DND-41 (cell line): Measurements from ENCODE around the gene DACH1.

Experiments
- ATAC-seq: fragments of 200-7000 bp; cut with Tn5 transposase; 3 replicates; pipeline ENCODE4 v1.9.1; 2021; ENCODE audit warnings: low read depth; ENCODE audit not compliant: insufficient read depth
- DNase-seq: peaks from one replicate; pipeline ENCODE4 v3.0.0-alpha.2; 2020
- H2AFZ ChIP-seq: 2 replicates; pipeline ENCODE4 v1.6.0; 2012; ENCODE audit warnings: low read depth, low read length
- H3K27ac ChIP-seq: 2 replicates; pipeline ENCODE4 v1.5.1; 2012; ENCODE audit warnings: low read length, inconsistent platforms
- H3K27me3 ChIP-seq: fragments of 200-600 bp; sonication (generic); 2 replicates; pipeline ENCODE4 v1.6.0; 2012; ENCODE audit warnings: low read length, mild to moderate bottlenecking, inconsistent platforms; ENCODE audit not compliant: insufficient read depth, poor library complexity
- H3K36me3 ChIP-seq: 2 replicates; pipeline ENCODE4 v1.5.1; 2012; ENCODE audit warnings: low read length, inconsistent platforms; ENCODE audit not compliant: insufficient read depth
- H3K4me1 ChIP-seq: 2 replicates; pipeline ENCODE4 v1.5.1; 2012; ENCODE audit warnings: mild to moderate bottlenecking, low read length; ENCODE audit not compliant: insufficient read depth
- H3K4me2 ChIP-seq: 2 replicates; pipeline ENCODE4 v1.6.0; 2012; ENCODE audit warnings: mild to moderate bottlenecking, moderate library complexity, low read length, inconsistent platforms; ENCODE audit not compliant: insufficient read depth
- H3K4me3 ChIP-seq, 2 experiments: fragments of 200-600 bp in 1 of 2; shearing (Covaris generic) in 1 of 2; 2 replicates each; pipeline ENCODE4 v1.5.1; 2012 to 2016; ENCODE audit warnings: inconsistent platforms in 2 of 2, low read length in 2 of 2, mild to moderate bottlenecking in 2 of 2, low read depth in 1 of 2, moderate library complexity in 1 of 2
- H3K79me2 ChIP-seq: 2 replicates; pipeline ENCODE4 v1.6.0; 2012; ENCODE audit warnings: low read length, inconsistent platforms; ENCODE audit not compliant: insufficient read depth
- H3K9ac ChIP-seq: 2 replicates; pipeline ENCODE4 v1.6.0; 2012; ENCODE audit warnings: low read depth, mild to moderate bottlenecking, inconsistent platforms, low read length, moderate library complexity
- H3K9me3 ChIP-seq: 2 replicates; pipeline ENCODE4 v1.5.1; 2012; ENCODE audit warnings: low read length, moderate library complexity, mild to moderate bottlenecking, inconsistent platforms; ENCODE audit not compliant: insufficient read depth, severe bottlenecking
- H4K20me1 ChIP-seq: 2 replicates; pipeline ENCODE4 v1.6.0; 2012; ENCODE audit warnings: low read length; ENCODE audit not compliant: insufficient read depth
- EZH2 ChIP-seq: IDR thresholded peaks from 3 replicates; pipeline ENCODE4 v1.6.1; 2012; ENCODE audit warnings: borderline replicate concordance, low read depth, mild to moderate bottlenecking, moderate library complexity, low read length, inconsistent platforms; ENCODE audit not compliant: severe bottlenecking
- TF ChIP-seq, protein P1 (sequence below): IDR thresholded peaks from 2 replicates; pipeline ENCODE4 v1.5.1; 2012; ENCODE audit warnings: borderline replicate concordance, low read length, moderate library complexity, mild to moderate bottlenecking; ENCODE audit not compliant: poor library complexity, severe bottlenecking; ENCODE audit errors: extremely low read depth

DACH1 gene

DNA sequence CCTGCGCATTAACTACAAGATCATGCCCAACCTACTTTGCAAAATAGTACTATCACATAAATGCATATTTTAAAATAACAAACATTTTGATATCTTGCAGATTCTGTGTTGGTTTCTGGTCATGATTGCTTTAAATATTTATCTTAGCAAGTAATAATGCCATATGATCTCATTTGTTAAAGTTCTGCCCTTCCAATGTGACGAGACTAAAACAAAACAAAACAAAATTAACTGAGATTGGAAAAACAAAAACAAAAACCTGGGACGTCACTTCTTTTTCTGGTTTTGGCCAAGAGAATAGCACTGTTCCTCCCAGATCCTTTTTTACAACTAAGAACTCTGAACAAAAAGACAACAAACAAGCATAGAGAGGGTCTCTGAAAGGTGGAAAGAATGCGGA is 436.3 kb downstream of the DACH1 start:
- Histone ChIP-seq H3K4me2 (no peak overlapping the region), H3K4me3 (no peak overlapping the region), H3K79me2 (no peaks in the 10 kb centered on the region), H3K9me3 (no peaks in the 10 kb centered on the region), H3K4me1 (no peaks in the 10 kb centered on the region), H3K27ac (no peak overlapping the region), H2AFZ (no peak overlapping the region), H3K36me3 (no peaks in the 10 kb centered on the region), H4K20me1 (no peaks in the 10 kb centered on the region), H3K9ac (no peak overlapping the region), H3K27me3 (no peaks in the 10 kb centered on the region)
- DNase-seq (no peak), ATAC-seq (no peak)
- no peak for TF ChIP-seq EZH2
- TF ChIP-seq, protein P1, sequence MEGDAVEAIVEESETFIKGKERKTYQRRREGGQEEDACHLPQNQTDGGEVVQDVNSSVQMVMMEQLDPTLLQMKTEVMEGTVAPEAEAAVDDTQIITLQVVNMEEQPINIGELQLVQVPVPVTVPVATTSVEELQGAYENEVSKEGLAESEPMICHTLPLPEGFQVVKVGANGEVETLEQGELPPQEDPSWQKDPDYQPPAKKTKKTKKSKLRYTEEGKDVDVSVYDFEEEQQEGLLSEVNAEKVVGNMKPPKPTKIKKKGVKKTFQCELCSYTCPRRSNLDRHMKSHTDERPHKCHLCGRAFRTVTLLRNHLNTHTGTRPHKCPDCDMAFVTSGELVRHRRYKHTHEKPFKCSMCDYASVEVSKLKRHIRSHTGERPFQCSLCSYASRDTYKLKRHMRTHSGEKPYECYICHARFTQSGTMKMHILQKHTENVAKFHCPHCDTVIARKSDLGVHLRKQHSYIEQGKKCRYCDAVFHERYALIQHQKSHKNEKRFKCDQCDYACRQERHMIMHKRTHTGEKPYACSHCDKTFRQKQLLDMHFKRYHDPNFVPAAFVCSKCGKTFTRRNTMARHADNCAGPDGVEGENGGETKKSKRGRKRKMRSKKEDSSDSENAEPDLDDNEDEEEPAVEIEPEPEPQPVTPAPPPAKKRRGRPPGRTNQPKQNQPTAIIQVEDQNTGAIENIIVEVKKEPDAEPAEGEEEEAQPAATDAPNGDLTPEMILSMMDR, result no peak

DNA sequence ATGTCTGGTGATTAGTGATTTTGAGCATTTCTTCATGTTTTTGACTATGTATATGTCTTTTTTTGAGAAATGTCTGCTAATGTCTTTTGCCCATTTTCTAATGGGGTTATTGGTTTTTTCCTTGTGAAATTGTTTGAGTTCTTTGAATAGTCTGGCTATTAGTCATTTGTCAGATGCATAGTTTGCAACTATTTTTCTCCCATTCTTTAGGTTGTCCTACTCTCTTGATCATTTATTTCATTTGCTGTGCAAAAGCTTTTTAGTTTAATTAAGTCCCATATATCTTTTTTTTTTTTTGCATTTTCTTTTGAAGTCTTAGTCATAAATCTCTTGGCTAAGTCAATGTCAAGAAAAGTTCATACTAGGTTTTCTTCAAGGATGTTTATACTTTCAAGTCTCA is 449.8 kb downstream of the DACH1 start:
- H3K27me3 ChIP-seq, result no peaks in the 10 kb centered on the region
- H3K4me3 ChIP-seq, result no peak overlapping the region
- no peaks in the 10 kb centered on the region for H3K9me3 ChIP-seq
- no peak overlapping the region for H3K9ac ChIP-seq
- H3K36me3 ChIP-seq, result no peaks in the 10 kb centered on the region
- ATAC-seq, result no peak
- H3K79me2 ChIP-seq, result no peaks in the 10 kb centered on the region
- no peak overlapping the region for H2AFZ ChIP-seq
- DNase-seq, result no peak
- no peaks in the 10 kb centered on the region for H3K4me1 ChIP-seq
- TF ChIP-seq, protein P1, result no peak
- no peak for TF ChIP-seq EZH2
- no peak overlapping the region for H3K4me2 ChIP-seq
- no peaks in the 10 kb centered on the region for H4K20me1 ChIP-seq
- H3K27ac ChIP-seq, result no peak overlapping the region

DNA sequence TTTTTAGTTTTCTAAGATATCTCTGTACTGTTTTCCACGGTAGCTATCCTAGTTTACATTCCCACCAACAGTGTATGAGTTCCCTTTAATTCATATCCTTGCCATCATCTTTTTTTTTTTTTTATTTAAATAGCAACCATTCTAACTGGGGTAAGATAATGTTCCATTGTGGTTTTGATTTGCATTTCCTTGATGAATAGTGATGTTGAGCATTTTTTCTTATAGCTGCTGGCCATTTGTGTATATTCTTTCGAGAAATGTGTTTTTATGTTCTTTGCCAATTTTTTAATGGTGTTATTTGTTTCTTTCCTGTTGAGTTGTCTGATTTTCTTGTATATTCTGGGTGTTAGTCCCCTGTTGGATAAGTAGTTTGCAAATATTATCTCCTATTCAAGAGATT is 454.8 kb downstream of the DACH1 start:
- DNase-seq (no peak), ATAC-seq (no peak)
- Histone ChIP-seq H3K4me3 (no peak overlapping the region), H3K9ac (no peak overlapping the region), H3K4me2 (no peak overlapping the region), H3K36me3 (no peaks in the 10 kb centered on the region), H4K20me1 (no peaks in the 10 kb centered on the region), H3K4me1 (no peaks in the 10 kb centered on the region), H3K79me2 (no peaks in the 10 kb centered on the region), H3K27me3 (no peaks in the 10 kb centered on the region), H2AFZ (no peak overlapping the region), H3K27ac (no peak overlapping the region), H3K9me3 (no peaks in the 10 kb centered on the region)
- no peak for TF ChIP-seq EZH2
- TF ChIP-seq, protein P1, result no peak

DNA sequence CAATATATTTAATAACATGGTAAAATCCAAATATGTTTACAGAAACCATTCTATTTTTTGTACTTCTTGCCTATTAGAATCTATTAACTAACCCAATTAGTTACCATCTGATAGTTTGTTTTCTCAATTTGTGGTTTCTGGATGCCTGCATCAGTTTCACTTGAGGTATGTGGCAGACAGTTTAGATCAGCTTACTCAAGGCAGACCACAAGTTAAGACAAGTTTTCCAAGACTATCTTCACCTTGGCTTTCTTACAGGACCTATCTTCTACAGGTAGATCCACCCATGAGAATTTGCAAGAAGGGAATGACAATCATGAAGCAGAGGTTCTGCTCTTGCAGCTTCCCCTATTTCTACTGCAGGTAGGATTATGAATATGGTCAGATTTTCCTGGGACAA is 458.6 kb downstream of the DACH1 start:
- Histone ChIP-seq H3K9me3 (no peaks in the 10 kb centered on the region), H3K36me3 (no peaks in the 10 kb centered on the region)

More for the DNA sequence above, 458.6 kb downstream of the DACH1 start:
- no peak overlapping the region for H2AFZ ChIP-seq
- H3K9ac ChIP-seq, result no peak overlapping the region
- ATAC-seq, result no peak
- no peaks in the 10 kb centered on the region for H3K79me2 ChIP-seq
- no peaks in the 10 kb centered on the region for H4K20me1 ChIP-seq
- DNase-seq, result no peak
- TF ChIP-seq, protein P1, result no peak
- TF ChIP-seq EZH2, result no peak
- H3K4me1 ChIP-seq, result no peaks in the 10 kb centered on the region
- H3K4me3 ChIP-seq, result no peak overlapping the region
- no peaks in the 10 kb centered on the region for H3K27me3 ChIP-seq
- H3K4me2 ChIP-seq, result no peak overlapping the region
- H3K27ac ChIP-seq, result no peak overlapping the region
